H9 (cell line): ENCODE results near the gene KIT. TPM values are rescaled to one million over a fixed set of nuclear protein-coding genes. Genes with fewer than 3 reads are reported as not detected.

Experiments
- DNase-seq: peaks from one replicate; pipeline ENCODE4 v3.0.0-alpha.2; 2017
- H2AFZ ChIP-seq: one replicate; pipeline ENCODE4 v1.6.1; 2013; ENCODE audit warnings: mild to moderate bottlenecking, low read length, control low read depth, moderate library complexity
- H2AK5ac ChIP-seq: 2 replicates; pipeline ENCODE4 v1.6.1; 2013; ENCODE audit warnings: low read length, control low read depth, mixed read lengths; ENCODE audit not compliant: insufficient read length
- H2BK120ac ChIP-seq: one replicate; pipeline ENCODE4 v1.6.1; 2013; ENCODE audit warnings: low read depth, mild to moderate bottlenecking, low read length, control low read depth, inconsistent platforms; ENCODE audit not compliant: poor library complexity, severe bottlenecking
- H2BK12ac ChIP-seq: 2 replicates; pipeline ENCODE4 v1.6.1; 2013; ENCODE audit warnings: low read length, control low read depth, mixed read lengths, low read depth; ENCODE audit not compliant: insufficient read length
- H2BK15ac ChIP-seq: 2 replicates; pipeline ENCODE4 v1.6.1; 2013; ENCODE audit warnings: low read depth, low read length, control low read depth
- H2BK20ac ChIP-seq: one replicate; pipeline ENCODE4 v1.6.1; 2013; ENCODE audit warnings: low read depth, mild to moderate bottlenecking, low read length, control low read depth, inconsistent platforms; ENCODE audit not compliant: poor library complexity, severe bottlenecking
- H2BK5ac ChIP-seq: 2 replicates; pipeline ENCODE4 v1.6.1; 2013; ENCODE audit warnings: low read length, control low read depth, mixed read lengths; ENCODE audit not compliant: insufficient read length
- H3K14ac ChIP-seq: 2 replicates; pipeline ENCODE4 v1.6.1; 2013; ENCODE audit warnings: low read length, control low read depth; ENCODE audit not compliant: insufficient read depth
- H3K18ac ChIP-seq: 2 replicates; pipeline ENCODE4 v1.6.1; 2013; ENCODE audit warnings: low read depth, mild to moderate bottlenecking, mixed read lengths, low read length, control low read depth; ENCODE audit not compliant: insufficient read length
- H3K23ac ChIP-seq: 2 replicates; pipeline ENCODE4 v1.6.1; 2013; ENCODE audit warnings: low read length, control low read depth, mixed read lengths, low read depth; ENCODE audit not compliant: insufficient read length
- H3K23me2 ChIP-seq: 2 replicates; pipeline ENCODE4 v1.6.1; 2013; ENCODE audit warnings: low read depth, mild to moderate bottlenecking, mixed read lengths, low read length, control low read depth; ENCODE audit not compliant: insufficient read length, poor library complexity, severe bottlenecking
- H3K27ac ChIP-seq: 2 replicates; pipeline ENCODE4 v1.5.1; 2013; ENCODE audit warnings: low read length, control low read depth, mixed read lengths, low read depth; ENCODE audit not compliant: insufficient read length
- H3K27me3 ChIP-seq: 2 replicates; pipeline ENCODE4 v1.6.1; 2013; ENCODE audit warnings: low read length, control low read depth, inconsistent platforms; ENCODE audit not compliant: insufficient read depth
- H3K4ac ChIP-seq: 2 replicates; pipeline ENCODE4 v1.6.1; 2013; ENCODE audit warnings: low read depth, mild to moderate bottlenecking, control low read depth, inconsistent platforms, low read length, moderate library complexity
- H3K4me1 ChIP-seq: 2 replicates; pipeline ENCODE4 v1.6.1; 2013; ENCODE audit warnings: low read length, control low read depth, inconsistent platforms; ENCODE audit not compliant: insufficient read depth
- H3K4me2 ChIP-seq: 2 replicates; pipeline ENCODE4 v1.6.1; 2013; ENCODE audit warnings: low read length, control low read depth, mixed read lengths; ENCODE audit not compliant: insufficient read length, insufficient read depth
- H3K56ac ChIP-seq: 2 replicates; pipeline ENCODE4 v1.6.1; 2013; ENCODE audit warnings: low read depth, mild to moderate bottlenecking, mixed read lengths, low read length, control low read depth; ENCODE audit not compliant: insufficient read length
- H3K79me1 ChIP-seq: 2 replicates; pipeline ENCODE4 v1.6.1; 2013; ENCODE audit warnings: low read depth, mild to moderate bottlenecking, moderate library complexity, low read length, control low read depth, inconsistent platforms; ENCODE audit not compliant: insufficient read depth, poor library complexity, severe bottlenecking
- H3K79me2 ChIP-seq: 2 replicates; pipeline ENCODE4 v1.6.1; 2013; ENCODE audit warnings: low read length, control low read depth, inconsistent platforms; ENCODE audit not compliant: insufficient read depth
- H3K9ac ChIP-seq: 2 replicates; pipeline ENCODE4 v1.6.1; 2013; ENCODE audit warnings: low read length, control low read depth, mixed read lengths; ENCODE audit not compliant: insufficient read length; ENCODE audit errors: extremely low read depth
- H3K9me3 ChIP-seq: one replicate; pipeline ENCODE4 v1.6.1; 2013; ENCODE audit warnings: low read depth, low read length, inconsistent platforms; ENCODE audit not compliant: control insufficient read depth
- H3T11ph ChIP-seq: one replicate; pipeline ENCODE4 v1.6.1; 2013; ENCODE audit warnings: mild to moderate bottlenecking, low read length, control low read depth, inconsistent platforms
- H4K20me1 ChIP-seq: one replicate; pipeline ENCODE4 v1.6.1; 2013; ENCODE audit not compliant: control insufficient read depth, insufficient read length, insufficient read depth
- H4K5ac ChIP-seq: 2 replicates; pipeline ENCODE4 v1.6.1; 2013; ENCODE audit warnings: low read depth, mild to moderate bottlenecking, mixed read lengths, low read length, control low read depth; ENCODE audit not compliant: insufficient read length
- H4K8ac ChIP-seq: replicated peaks from 2 replicates; pipeline ENCODE4 v1.6.1; 2013; ENCODE audit warnings: low read length, control low read depth, mixed read lengths, low read depth; ENCODE audit not compliant: insufficient read length
- H4K91ac ChIP-seq: 2 replicates; pipeline ENCODE4 v1.6.1; 2013; ENCODE audit warnings: low read depth, mild to moderate bottlenecking, moderate library complexity, mixed read lengths, low read length, control low read depth; ENCODE audit not compliant: insufficient read length
- H3K27ac Mint-ChIP-seq, 3 experiments: 2 replicates in 2 of 3; 3 replicates in 1 of 3; pipeline ENCODE4 v1.8.0; 2020 to 2021; ENCODE audit warnings: mixed read lengths in 3 of 3, mild to moderate bottlenecking in 1 of 3, moderate library complexity in 1 of 3
- H3K27me3 Mint-ChIP-seq: 2 replicates; pipeline ENCODE4 v1.8.0; 2021; ENCODE audit warnings: low read depth, mild to moderate bottlenecking, moderate library complexity, mixed read lengths
- H3K36me3 Mint-ChIP-seq, 3 experiments: 2 replicates in 2 of 3; 3 replicates in 1 of 3; pipeline ENCODE4 v1.8.0; 2020 to 2021; ENCODE audit warnings: low read depth in 3 of 3, mixed read lengths in 3 of 3; ENCODE audit not compliant: insufficient read depth in 1 of 3
- H3K4me1 Mint-ChIP-seq, 2 experiments: 2 replicates each; pipeline ENCODE4 v1.8.0; 2020; ENCODE audit warnings: mixed read lengths in 2 of 2
- H3K4me3 Mint-ChIP-seq, 2 experiments: 2 replicates in 1 of 2; 3 replicates in 1 of 2; pipeline ENCODE4 v1.8.0; 2020 to 2021; ENCODE audit warnings: mild to moderate bottlenecking in 2 of 2, mixed read lengths in 2 of 2, moderate library complexity in 1 of 2
- H3K9me3 Mint-ChIP-seq, 2 experiments: 2 replicates in 1 of 2; 3 replicates in 1 of 2; pipeline ENCODE4 v1.8.0; 2020; ENCODE audit warnings: mild to moderate bottlenecking in 2 of 2, mixed read lengths in 2 of 2, moderate library complexity in 1 of 2
- CTCF ChIP-seq: fragments of 200-600 bp; sonication (generic); conservative IDR thresholded peaks from 3 replicates; pipeline ENCODE4 v1.8.0; 2021; ENCODE audit warnings: antibody characterized with exemption, mild to moderate bottlenecking
- WGBS: extraction: QIAGEN DNeasy Blood & Tissue Kit; methylation state at CpG from one replicate; pipeline ENCODE4 v1.1.7; 2013; ENCODE audit warnings: missing lambda C conversion rate, low lambda C conversion rate, mixed read lengths; ENCODE audit not compliant: insufficient read length; ENCODE audit errors: extremely low coverage; 5-methylcytosine and 5-hydroxymethylcytosine counted together
- total RNA-seq: library from RNA; stranded (reverse); gene quantifications from 2 replicates; pipeline ENCODE4 v1.2.1, GENCODE V29; 2021

KIT gene
- total RNA-seq, 1 experiment from 2014 or later, result 6.7 TPM

GRCh38 chr4:54783402-54784110 is 125.8 kb downstream of the KIT start:
- Histone ChIP-seq H4K8ac (no peak overlapping the region), H3K14ac (no peak overlapping the region), H2AK5ac (no peak overlapping the region), H3K23me2 (no peaks in the 10 kb centered on the region), H3K27ac (no peak overlapping the region), H3K4ac (no peak overlapping the region), H3K79me1 (no peaks in the 10 kb centered on the region), H2BK20ac (no peak overlapping the region), H2BK120ac (no peak overlapping the region), H3K18ac (no peak overlapping the region), H4K5ac (no peak overlapping the region), H3K27me3 (no peaks in the 10 kb centered on the region), H3K79me2 (no peaks in the 10 kb centered on the region), H4K91ac (no peak overlapping the region), H3K4me2 (no peak overlapping the region), H3K23ac (no peak overlapping the region), H3K9me3 (no peaks in the 10 kb centered on the region), H2BK12ac (no peak overlapping the region), H3T11ph (no peak overlapping the region), H2AFZ (no peak overlapping the region), H3K4me1 (no peaks in the 10 kb centered on the region), H2BK5ac (no peak overlapping the region), H2BK15ac (no peak overlapping the region), H3K9ac (no peak overlapping the region), H3K56ac (no peak overlapping the region), H4K20me1 (no peaks in the 10 kb centered on the region)
- H3K9me3 Mint-ChIP-seq, result no peaks in the 10 kb centered on the region
- H3K27me3 Mint-ChIP-seq, result no peaks in the 10 kb centered on the region; the same call in 1 of the 2 replicates
- H3K4me3 Mint-ChIP-seq, result no peak overlapping the region
- H3K4me1 Mint-ChIP-seq, result peaks cover 0 to 2% of the 10 kb centered on the region in 2 experiments; a peak in 2 of 4 replicates
- no peak overlapping the region for H3K27ac Mint-ChIP-seq
- WGBS, result no CpG with 5 or more reads among the region's 7 CpGs
- no peak for TF ChIP-seq CTCF
- H3K36me3 Mint-ChIP-seq, result no peaks in the 10 kb centered on the region
- no peak for DNase-seq
